Activated naive CD4-positive, alpha-beta T cell treated with anti-CD3 and anti-CD28 coated beads for 36 hours (primary cell): ENCODE data around the gene NDUFA9. TPM values are rescaled to one million over a fixed set of nuclear protein-coding genes. Genes with fewer than 3 reads are reported as not detected.

Source experiments
- total RNA-seq, 2 experiments: library from RNA; stranded (reverse); gene quantifications; one replicate each; pipeline ENCODE4 v1.2.3, GENCODE V29; 2021

The NDUFA9 gene
- total RNA-seq, 2 experiments from 2014 or later = 150 to 160 TPM

Other genes starting within 250 kb of the NDUFA9 start
- not detected for gene FGF6, start 203.3 kb upstream of the NDUFA9 start, total RNA-seq
- 10 to 100 TPM; 69.5 to 76.5 TPM for gene RAD51AP1, start 110.2 kb upstream of the NDUFA9 start, total RNA-seq
- 10 to 100 TPM; 27.3 to 35.1 TPM for gene DYRK4, start 86.9 kb upstream of the NDUFA9 start, total RNA-seq
- gene AKAP3, start 63 bp upstream of the NDUFA9 start, total RNA-seq = 1 to 10 TPM; 1.8 to 2.1 TPM
- gene GALNT8, start 71.3 kb downstream of the NDUFA9 start, total RNA-seq = under 1 TPM; 0.26 to 0.42 TPM